NT2/D1 (cell line): ENCODE measurements around the gene CD74.
A peak's percentile ranks its signal among the peaks of the same experiment; 100 is the strongest.

Source experiments
- DNase-seq: peaks from one replicate; pipeline ENCODE4 v3.0.0-alpha.2; 2011; ENCODE audit warnings: low read depth, low spot score
- H3K27me3 ChIP-seq: 2 replicates; pipeline ENCODE4 v1.6.0; 2011; ENCODE audit warnings: mild to moderate bottlenecking; ENCODE audit not compliant: insufficient read length, insufficient read depth
- H3K36me3 ChIP-seq: 2 replicates; pipeline ENCODE4 v1.6.1; 2011; ENCODE audit warnings: mild to moderate bottlenecking, low read length, mixed read lengths; ENCODE audit not compliant: insufficient read depth, insufficient read length
- H3K4me1 ChIP-seq: 2 replicates; pipeline ENCODE4 v1.5.1; 2011; ENCODE audit not compliant: insufficient read depth, insufficient read length
- H3K4me3 ChIP-seq: 2 replicates; pipeline ENCODE4 v1.5.1; 2011; ENCODE audit warnings: low read depth; ENCODE audit not compliant: insufficient read length
- H3K9ac ChIP-seq: 2 replicates; pipeline ENCODE4 v1.6.0; 2011; ENCODE audit warnings: low read depth; ENCODE audit not compliant: insufficient read length
- H3K9me3 ChIP-seq: 2 replicates; pipeline ENCODE4 v1.5.1; 2011; ENCODE audit warnings: mild to moderate bottlenecking, low read length; ENCODE audit not compliant: insufficient read depth
- SUZ12 ChIP-seq: IDR thresholded peaks from 2 replicates; pipeline ENCODE4 v1.6.1; 2011; ENCODE audit not compliant: insufficient read length, insufficient read depth; ENCODE audit errors: extremely low read depth
- YY1 ChIP-seq: IDR thresholded peaks from 2 replicates; pipeline ENCODE4 v1.6.1; 2011; ENCODE audit not compliant: insufficient read length, insufficient read depth
- ZNF274 ChIP-seq: IDR thresholded peaks from 2 replicates; pipeline ENCODE4 v1.6.1; 2011; ENCODE audit warnings: mild to moderate bottlenecking, low read depth, low read length

CD74 gene

GRCh38 chr5:150376799-150377771, 35.6 kb downstream of the CD74 start:
- Histone ChIP-seq H3K9ac (no peak overlapping the region), H3K9me3 (no peaks in the 10 kb centered on the region), H3K27me3 (no peaks in the 10 kb centered on the region), H3K36me3 (peaks cover 93% of the 10 kb centered on the region), H3K4me1 (peaks cover 7% of the 10 kb centered on the region), H3K4me3 (no peak overlapping the region)
- no peak for DNase-seq
- TF ChIP-seq YY1 (no peak), ZNF274 (no peak), SUZ12 (no peak)

- no peak overlapping the region for H3K4me3 ChIP-seq
- no peak for DNase-seq
- H3K27me3 ChIP-seq: no peaks in the 10 kb centered on the region
- no peaks in the 10 kb centered on the region for H3K9me3 ChIP-seq
- peak overlapping the region; percentile 26 for H3K9ac ChIP-seq
- H3K36me3 ChIP-seq: peaks cover 94% of the 10 kb centered on the region
- peaks cover 7% of the 10 kb centered on the region for H3K4me1 ChIP-seq
- TF ChIP-seq ZNF274 (no peak), SUZ12 (no peak), YY1 (no peak)
Observed at GRCh38 chr5:150374651-150375050, 38.1 kb downstream of the CD74 start.

GRCh38 chr5:150372639-150373038, 40.1 kb downstream of the CD74 start:
- DNase-seq: no peak
- no peak overlapping the region for H3K9ac ChIP-seq
- peaks cover 96% of the 10 kb centered on the region for H3K36me3 ChIP-seq
- no peak for TF ChIP-seq ZNF274
- no peak for TF ChIP-seq SUZ12
- TF ChIP-seq YY1: no peak
- no peak overlapping the region for H3K4me3 ChIP-seq
- no peaks in the 10 kb centered on the region for H3K27me3 ChIP-seq
- peaks cover 7% of the 10 kb centered on the region for H3K4me1 ChIP-seq
- H3K9me3 ChIP-seq: no peaks in the 10 kb centered on the region

GRCh38 chr5:150368526-150368925, 44.2 kb downstream of the CD74 start:
- Histone ChIP-seq H3K4me3 (no peak overlapping the region), H3K9ac (no peak overlapping the region), H3K9me3 (no peaks in the 10 kb centered on the region), H3K36me3 (peaks cover 91% of the 10 kb centered on the region), H3K4me1 (no peaks in the 10 kb centered on the region), H3K27me3 (no peaks in the 10 kb centered on the region)
- TF ChIP-seq ZNF274: no peak
- no peak for TF ChIP-seq YY1
- TF ChIP-seq SUZ12: no peak
- DNase-seq: no peak

- H3K9ac ChIP-seq: no peak overlapping the region
- no peak for TF ChIP-seq ZNF274
- no peak for TF ChIP-seq SUZ12
- no peak for TF ChIP-seq YY1
- DNase-seq: no peak
- no peak overlapping the region for H3K4me3 ChIP-seq
- no peaks in the 10 kb centered on the region for H3K27me3 ChIP-seq
- H3K4me1 ChIP-seq: peaks cover 2% of the 10 kb centered on the region
- no peaks in the 10 kb centered on the region for H3K9me3 ChIP-seq
- H3K36me3 ChIP-seq: peaks cover 92% of the 10 kb centered on the region
Observed at GRCh38 chr5:150364004-150364403, 48.7 kb downstream of the CD74 start.

- TF ChIP-seq ZNF274: no peak
- TF ChIP-seq SUZ12: no peak
- no peak for TF ChIP-seq YY1
- Histone ChIP-seq H3K27me3 (no peaks in the 10 kb centered on the region), H3K36me3 (peaks cover 88% of the 10 kb centered on the region), H3K9me3 (no peaks in the 10 kb centered on the region), H3K4me1 (peaks cover 2% of the 10 kb centered on the region), H3K9ac (no peak overlapping the region), H3K4me3 (no peak overlapping the region)
- no peak for DNase-seq
Observed at GRCh38 chr5:150363185-150363584, 49.5 kb downstream of the CD74 start.

GRCh38 chr5:150361301-150361700, 51.4 kb downstream of the CD74 start:
- DNase-seq: no peak
- Histone ChIP-seq H3K36me3 (peaks cover 76% of the 10 kb centered on the region), H3K9ac (no peak overlapping the region), H3K9me3 (no peaks in the 10 kb centered on the region), H3K27me3 (no peaks in the 10 kb centered on the region), H3K4me3 (no peak overlapping the region), H3K4me1 (peaks cover 4% of the 10 kb centered on the region)
- no peak for TF ChIP-seq YY1
